SKM-1 (cell line): Measurements from ENCODE around the gene ZNF648.
"Not testable (repeated sequence)": the region's sequence is repeated elsewhere in the genome, so short reads cannot be mapped to it uniquely, and the experiment has no call there.

Experiments
- DNase-seq: peaks from one replicate; lab custom pipeline; 2025; ENCODE audit not compliant: unreplicated experiment; lab: John Stamatoyannopoulos, UW

Gene ZNF648

GRCh38 chr1:182029379-182030331 is 31.9 kb downstream of the ZNF648 start:
- peak; percentile 99 for DNase-seq

- DNase-seq = no peak
Observed at GRCh38 chr1:182029002-182029378, 32.5 kb downstream of the ZNF648 start.

- no peak for DNase-seq
Observed at GRCh38 chr1:182015360-182015759, 46.2 kb downstream of the ZNF648 start.

- DNase-seq = not testable (repeated sequence)
Observed at GRCh38 chr1:182010800-182011370, 50.6 kb downstream of the ZNF648 start.

- DNase-seq = not testable (repeated sequence)
Observed at GRCh38 chr1:182005398-182005797, 56.1 kb downstream of the ZNF648 start.

- no peak for DNase-seq
Observed at GRCh38 chr1:182004601-182005000, 56.9 kb downstream of the ZNF648 start.
